Head of caudate nucleus (tissue), 42 donors: ENCODE measurements around the gene AIG1.
"Not testable (repeated sequence)": the region's sequence is repeated elsewhere in the genome, so short reads cannot be mapped to it uniquely, and the experiment has no call there.

Experiments
- DNase-seq, 42 donors: peaks; one replicate each; pipeline versions ENCODE4 v3.0.0 to v3.0.0-alpha.2; 2020 to 2021; ENCODE audit warnings: mixed read lengths in 7 of 42
- intact Hi-C: fragments of 100-400 bp; cut with DNase I; formaldehyde crosslinking; loops from one replicate; pipeline ENCODE4 v1.15.0; 2022

AIG1 gene

DNA sequence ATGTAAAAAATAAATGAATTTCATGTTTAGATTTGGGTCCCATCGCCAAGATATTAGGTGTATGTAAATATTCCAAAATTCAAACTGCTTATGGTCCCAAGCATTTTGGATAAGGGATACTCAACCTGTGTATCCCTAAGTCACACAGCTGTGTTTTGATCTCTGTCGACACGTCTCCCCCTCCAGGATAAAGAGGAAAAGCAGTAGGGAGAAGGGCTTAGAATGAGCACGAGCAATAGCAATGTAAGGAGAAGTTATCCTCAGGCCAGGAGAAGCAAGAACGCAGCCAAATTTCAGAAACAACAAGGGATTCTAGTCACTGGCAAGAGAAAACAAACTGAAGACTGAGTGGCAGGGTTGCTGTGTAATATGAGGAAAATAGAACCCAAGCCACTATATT lies 181.2 kb downstream of the AIG1 start:
- no peak for DNase-seq
- intact Hi-C loops: no loop called here

DNA sequence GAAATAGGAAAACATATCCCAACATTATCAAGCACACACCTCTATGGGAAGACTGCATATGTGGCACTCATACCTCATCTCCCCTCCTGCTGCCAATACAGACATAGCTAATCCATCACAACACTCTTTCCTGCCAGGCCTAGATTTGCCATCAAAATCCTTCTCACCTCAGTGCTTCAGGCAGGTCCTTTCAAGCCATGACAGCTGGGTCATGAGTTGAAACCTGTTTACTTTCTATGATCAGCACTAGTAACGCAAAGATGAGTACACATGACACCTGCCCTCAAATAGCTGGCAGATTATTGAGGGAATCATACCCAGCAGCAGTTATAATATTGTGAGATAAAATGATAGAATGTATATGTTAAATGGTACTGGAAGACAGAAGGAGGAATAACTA lies 183.1 kb downstream of the AIG1 start:
- no peak for DNase-seq
- intact Hi-C loops: no loop called here

- DNase-seq: no peak
- intact Hi-C loops: no loop called here
Observed at GRCh38 chr6:143245656-143246055, 185.0 kb downstream of the AIG1 start.

- intact Hi-C loops, DNase-seq: not testable (repeated sequence)
Observed at GRCh38 chr6:143246166-143246775, 185.6 kb downstream of the AIG1 start.

- intact Hi-C loops: no loop called here
- DNase-seq: no peak
Observed at GRCh38 chr6:143247586-143247985, 186.9 kb downstream of the AIG1 start.

DNA sequence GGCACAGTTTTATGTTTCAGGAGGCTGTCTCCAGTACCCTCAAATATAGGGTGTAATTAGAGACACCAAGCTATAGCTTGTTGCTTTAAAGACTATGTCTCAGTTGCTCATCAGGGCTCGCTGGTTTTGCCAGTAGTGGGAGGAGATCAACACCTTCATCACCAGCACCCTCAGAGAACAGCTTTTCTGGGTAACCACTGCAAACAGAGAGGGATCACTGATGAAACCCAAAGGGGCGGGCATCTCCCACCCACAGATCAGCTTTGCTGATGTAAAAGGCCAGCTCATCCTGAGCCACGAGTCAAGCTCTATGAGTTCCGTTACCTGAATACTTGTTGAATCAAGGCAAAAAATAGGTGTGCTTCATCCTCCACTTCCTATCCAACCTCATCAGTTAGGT lies 187.7 kb downstream of the AIG1 start:
- no peak for DNase-seq
- intact Hi-C loops: no loop called here

DNA sequence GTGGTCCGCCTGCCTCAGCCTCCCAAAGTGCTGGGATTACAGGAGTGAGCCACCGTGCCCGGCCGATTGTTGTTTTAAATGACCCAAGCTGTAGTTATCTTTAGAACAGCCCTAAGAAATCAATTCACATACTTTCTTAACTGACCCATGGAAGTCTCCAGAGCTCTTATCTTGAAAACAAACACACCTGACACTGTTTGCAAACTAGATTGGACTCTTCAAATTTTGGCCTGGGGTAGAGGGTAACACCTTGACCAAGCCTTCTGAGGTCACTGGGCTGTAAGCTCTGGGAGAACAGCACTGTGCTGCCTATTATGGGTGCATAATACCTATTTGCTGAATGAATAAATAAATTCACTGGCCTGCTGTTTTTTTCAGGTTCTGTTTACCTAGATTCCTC lies 190.6 kb downstream of the AIG1 start:
- intact Hi-C loops: no loop called here
- DNase-seq: no peak

DNA sequence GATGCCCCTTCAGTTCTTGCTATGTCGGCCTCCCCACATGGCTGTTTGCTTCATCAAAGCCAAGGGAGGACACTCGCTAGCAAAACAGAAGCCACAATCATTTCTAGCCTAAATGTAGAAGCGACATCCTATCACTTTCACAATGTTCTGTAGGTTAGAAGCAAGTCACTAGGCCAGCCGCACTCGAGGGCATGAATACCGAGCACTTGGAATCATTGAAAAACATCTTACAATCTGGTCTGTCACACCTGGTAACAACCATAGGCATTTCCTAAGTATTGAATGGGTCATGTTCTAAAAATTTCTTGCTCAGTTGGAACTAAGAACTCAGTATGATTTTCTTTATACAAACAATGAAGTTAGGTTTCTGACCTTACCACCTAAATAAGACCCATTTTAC lies 192.3 kb downstream of the AIG1 start:
- no peak for DNase-seq
- intact Hi-C loops: no loop called here

- intact Hi-C loops: no loop called here
- DNase-seq: no peak
Observed at GRCh38 chr6:143253586-143253985, 192.9 kb downstream of the AIG1 start.

GRCh38 chr6:143258945-143259344 lies 198.3 kb downstream of the AIG1 start:
- intact Hi-C loops: no loop called here
- DNase-seq: no peak

- intact Hi-C loops: no loop called here
- DNase-seq: no peak
Observed at GRCh38 chr6:143260857-143261256, 200.2 kb downstream of the AIG1 start.

DNA sequence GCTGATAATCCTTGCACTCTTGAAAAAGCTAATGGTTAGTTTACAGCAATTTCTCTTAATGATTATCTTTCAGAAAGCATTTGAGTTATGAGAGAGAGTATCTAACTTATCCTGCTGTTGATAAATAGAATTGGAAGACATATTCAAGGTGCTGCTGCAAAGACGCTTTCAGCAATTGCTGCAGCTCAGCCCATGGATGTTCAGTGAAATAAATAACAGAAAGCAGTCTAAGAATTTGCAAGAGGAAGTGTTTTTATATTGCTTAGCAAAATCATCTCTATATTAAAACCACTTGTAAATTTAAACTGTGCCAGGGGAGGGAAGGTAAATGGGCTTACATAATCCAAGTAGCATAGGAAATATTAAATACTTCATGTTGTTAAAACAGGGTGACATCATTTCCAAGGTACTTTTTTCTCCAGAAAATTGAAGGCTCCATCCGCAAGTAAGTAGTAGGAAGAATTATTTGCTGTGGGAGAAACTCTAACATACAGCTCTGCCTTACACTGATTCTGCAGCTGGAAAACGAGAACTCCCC lies 201.3 kb downstream of the AIG1 start:
- DNase-seq: no peak
- intact Hi-C loops: no loop called here

DNA sequence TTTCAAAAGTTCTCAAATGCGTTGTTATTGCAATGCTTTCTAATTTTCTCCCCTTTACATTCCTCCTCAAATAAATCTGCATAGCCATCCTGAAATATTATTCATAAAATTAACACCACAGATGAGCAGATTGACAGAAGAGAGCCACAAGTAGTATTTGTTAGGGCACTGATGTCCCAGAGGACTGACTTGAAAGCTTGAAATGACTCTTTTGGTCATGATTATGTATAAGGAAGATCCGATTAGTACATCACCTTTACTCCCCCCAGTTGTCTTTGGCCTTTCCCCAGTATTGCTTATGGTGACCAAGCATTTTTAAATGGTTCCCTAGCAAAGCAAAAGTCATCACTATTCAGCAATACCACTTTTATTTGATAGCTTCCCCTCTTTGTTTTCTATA lies 202.2 kb downstream of the AIG1 start:
- DNase-seq: no peak
- intact Hi-C loops: no loop called here

DNA sequence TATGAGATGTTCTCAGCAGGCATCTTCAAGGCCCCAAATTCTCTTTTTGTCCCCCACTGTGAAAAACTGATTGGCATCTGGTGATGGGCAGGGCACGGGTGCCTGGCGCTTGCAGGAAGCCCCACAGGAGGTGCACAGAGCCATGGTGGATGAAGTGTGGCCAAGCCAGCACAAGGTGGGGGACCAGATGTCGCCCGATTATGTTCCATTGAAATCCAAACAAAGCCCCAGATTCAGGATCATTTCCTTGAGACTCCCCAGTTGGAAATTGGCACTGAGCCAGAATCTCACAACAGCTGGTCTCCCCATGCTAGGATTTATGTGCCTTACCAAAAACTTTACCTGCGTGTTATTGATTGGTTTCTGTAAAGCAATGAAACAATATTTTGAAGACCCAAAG lies 203.7 kb downstream of the AIG1 start:
- intact Hi-C loops: no loop called here

DNA sequence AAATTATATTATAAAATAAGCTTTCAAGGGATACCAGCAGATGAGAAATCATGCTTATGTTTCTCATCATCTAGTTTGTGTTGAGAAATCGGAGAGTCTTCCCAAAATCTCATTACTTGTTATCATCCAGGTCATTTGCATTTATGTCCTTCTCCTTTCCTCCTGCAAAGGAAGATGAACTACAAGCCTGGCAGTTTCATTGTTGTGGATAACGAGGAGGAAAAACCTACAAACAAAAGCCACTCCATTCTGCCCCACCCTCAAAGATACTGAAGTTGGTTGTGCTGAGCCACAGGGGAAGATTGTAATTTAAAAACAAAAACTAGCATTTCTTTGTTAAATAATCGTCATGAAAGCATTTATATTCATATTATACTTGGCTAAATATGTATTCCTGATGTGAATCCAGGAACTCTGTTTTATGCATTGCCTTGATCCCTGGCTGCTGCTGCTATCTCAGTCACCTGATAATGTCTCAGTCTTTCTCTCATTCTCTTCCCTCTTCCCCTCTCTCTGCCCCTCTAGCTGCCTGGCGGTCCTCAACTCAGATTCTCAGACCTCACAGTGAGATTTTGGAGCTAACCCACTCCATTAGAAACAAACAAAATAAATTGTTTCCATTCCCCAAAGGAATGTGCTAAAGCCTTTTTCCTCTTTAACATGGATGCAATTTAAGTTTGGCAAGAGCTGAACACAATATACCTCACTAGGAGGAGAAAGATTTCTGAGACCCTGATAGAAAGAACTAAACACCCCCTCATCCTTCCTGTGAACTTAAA lies 204.5 kb downstream of the AIG1 start:
- intact Hi-C loops: no loop called here
- DNase-seq: no peak

More for the DNA sequence above, 203.7 kb downstream of the AIG1 start:
- DNase-seq: no peak

- no peak for DNase-seq
- intact Hi-C loops: no loop called here
Observed at GRCh38 chr6:143267760-143268159, 207.1 kb downstream of the AIG1 start.

DNA sequence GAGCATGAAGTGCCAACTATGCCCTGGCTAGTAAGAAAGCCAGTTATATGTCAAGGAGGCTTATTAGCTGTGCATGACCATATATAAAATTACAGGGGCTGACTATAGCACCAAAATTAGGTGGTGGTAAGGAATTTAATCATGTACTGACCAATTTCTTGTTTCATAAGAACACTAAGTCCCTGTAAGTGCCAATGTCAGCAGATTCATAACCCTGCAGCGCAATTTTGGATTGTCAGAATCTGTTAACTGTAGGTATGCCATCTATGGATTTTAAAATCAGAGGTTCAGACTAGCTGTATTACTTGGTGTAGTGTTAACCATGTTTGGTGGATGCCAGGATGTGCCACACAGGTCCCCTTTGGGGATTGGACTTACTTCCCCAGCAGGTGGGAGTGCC lies 207.8 kb downstream of the AIG1 start:
- no peak for DNase-seq
- intact Hi-C loops: no loop called here

GRCh38 chr6:143270026-143270425 lies 209.3 kb downstream of the AIG1 start:
- DNase-seq: no peak
- intact Hi-C loops: no loop called here

DNA sequence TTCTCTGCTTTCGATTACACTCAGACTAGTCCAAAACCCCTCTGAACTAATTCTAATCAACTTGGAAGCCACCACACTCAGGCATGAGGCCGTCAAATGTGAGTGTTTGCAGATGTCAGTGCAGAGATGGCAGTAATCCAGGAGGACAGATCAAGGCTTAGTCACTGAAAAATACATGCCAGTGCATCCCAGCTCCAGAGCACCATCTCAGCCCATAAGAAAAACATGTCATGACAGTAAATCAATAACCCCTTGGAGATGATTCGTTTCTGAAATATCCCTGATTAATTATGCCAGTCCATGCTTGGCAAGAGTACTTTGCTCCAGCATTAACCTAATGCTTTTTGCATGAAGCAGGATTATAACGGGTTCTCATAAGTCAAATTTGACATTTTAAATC lies 210.3 kb downstream of the AIG1 start:
- peak in 26 of 42 donors; percentile 4 to 62 (median 24) for DNase-seq
- intact Hi-C loops: no loop called here

GRCh38 chr6:143276436-143276835 lies 215.7 kb downstream of the AIG1 start:
- DNase-seq: no peak
- intact Hi-C loops: no loop called here

- intact Hi-C loops: no loop called here
- peak in 8 of 42 donors; percentile 10 to 40 (median 16) for DNase-seq
Observed at GRCh38 chr6:143279385-143279784, 218.7 kb downstream of the AIG1 start.
